Retina (tissue), 1 donor: ENCODE data around the gene CD209.
A peak's percentile ranks its signal among the peaks of the same experiment; 100 is the strongest.

Experiments
- DNase-seq: peaks from one replicate; pipeline ENCODE4 v3.0.0-alpha.2; 2016

Gene CD209

DNA sequence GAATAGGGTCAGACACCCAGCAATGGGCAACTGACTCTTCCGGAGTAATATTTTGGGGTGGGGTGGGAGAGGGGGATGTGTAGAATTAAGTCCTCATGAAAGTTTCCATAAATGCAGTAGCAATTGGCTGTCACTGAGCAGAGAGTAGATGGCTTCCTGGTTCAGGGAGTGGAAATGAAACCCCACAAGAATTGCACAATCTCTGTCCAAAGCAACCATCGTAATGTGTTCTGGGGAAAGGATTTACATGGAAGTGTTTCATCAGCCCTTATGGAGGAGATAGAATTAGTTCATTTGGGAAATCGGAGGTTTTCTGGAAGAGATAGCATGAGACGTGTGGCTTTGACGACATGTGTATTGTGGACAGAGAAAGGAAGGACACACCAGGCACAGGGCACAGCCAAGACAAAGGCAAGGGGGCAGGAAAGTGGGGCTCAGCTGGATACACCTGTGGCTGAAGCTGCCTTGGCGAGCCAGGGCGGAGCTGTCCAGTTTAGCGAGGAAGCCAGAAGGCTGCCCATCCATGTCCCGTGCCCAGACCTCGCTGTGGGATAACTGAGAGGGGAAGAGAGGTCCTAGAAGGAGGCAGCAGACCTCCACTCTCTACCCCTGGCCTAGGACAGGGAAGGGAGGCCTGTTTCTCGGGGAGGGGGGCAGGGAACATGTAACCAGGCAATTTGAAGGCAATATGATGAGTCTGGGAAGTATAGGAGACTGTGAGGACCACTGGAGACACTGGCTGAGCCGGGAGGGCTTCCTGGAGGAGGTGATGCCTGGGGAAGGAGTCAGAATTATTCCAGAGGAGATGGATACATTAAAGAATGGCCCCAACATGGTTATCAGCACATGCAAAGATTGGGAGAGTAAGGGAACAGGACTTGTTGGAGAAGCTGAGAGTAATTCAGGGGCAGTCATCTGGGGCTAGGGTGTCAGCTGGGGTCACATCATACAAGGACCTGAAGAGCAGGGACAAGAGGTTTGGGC, 12.8 kb downstream of the CD209 start:
- DNase-seq = no peak

GRCh38 chr19:7733376-7733775, 14.0 kb downstream of the CD209 start:
- DNase-seq = no peak

GRCh38 chr19:7732045-7732444, 15.3 kb downstream of the CD209 start, which contains the start of gene CLEC4G:
Gene CLEC4G, minus strand, starts transcription at chr19:7732110. Its CDS starts 8 bp downstream, at chr19:7732102.
- no peak for DNase-seq

- DNase-seq = no peak
Observed at GRCh38 chr19:7731615-7732014, 15.7 kb downstream of the CD209 start.

DNA sequence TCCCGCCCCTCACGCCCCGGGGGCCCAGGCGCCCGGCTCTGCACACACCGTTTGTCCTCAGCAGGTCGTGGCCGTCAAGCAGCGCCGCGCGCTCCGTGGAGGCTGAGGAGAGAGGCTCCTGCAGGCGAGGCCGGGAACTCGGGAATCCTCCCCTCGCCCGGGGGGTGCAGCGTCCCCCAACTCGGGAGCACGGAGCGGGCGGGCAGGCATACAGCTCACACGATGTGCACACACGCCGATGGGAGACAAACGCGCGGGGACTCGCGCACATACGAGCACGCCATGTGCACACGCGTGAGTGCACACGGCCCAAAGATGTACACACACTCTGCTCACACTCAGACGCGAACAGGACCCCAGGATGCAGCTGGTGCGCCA, 16.1 kb downstream of the CD209 start:
- DNase-seq = peak; percentile 50

GRCh38 chr19:7730286-7731217, 16.8 kb downstream of the CD209 start:
- DNase-seq = peak; percentile 26

GRCh38 chr19:7729831-7730285, 17.5 kb downstream of the CD209 start:
- no peak for DNase-seq

DNA sequence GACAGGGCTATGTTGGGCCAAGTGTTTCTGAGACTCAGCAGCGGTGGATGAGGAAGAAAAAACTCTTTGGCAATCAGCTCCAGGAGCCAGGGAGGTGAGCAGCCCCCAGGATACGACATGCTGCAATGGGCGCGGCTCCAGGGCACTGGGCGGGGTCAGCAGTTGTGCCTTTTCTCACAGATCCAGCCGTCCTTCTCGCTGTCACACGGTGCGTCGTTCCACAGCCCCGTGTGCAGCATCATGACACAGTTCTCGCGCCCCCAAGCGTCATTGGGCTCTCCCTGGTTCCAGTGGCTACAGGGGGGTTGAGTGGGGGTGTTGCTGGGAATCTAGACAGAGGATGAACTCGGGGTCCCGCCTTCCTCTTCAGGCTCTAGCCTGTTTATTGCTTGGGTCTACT, 18.1 kb downstream of the CD209 start:
- no peak for DNase-seq

- DNase-seq = no peak
Observed at GRCh38 chr19:7725791-7726190, 21.5 kb downstream of the CD209 start.

DNA sequence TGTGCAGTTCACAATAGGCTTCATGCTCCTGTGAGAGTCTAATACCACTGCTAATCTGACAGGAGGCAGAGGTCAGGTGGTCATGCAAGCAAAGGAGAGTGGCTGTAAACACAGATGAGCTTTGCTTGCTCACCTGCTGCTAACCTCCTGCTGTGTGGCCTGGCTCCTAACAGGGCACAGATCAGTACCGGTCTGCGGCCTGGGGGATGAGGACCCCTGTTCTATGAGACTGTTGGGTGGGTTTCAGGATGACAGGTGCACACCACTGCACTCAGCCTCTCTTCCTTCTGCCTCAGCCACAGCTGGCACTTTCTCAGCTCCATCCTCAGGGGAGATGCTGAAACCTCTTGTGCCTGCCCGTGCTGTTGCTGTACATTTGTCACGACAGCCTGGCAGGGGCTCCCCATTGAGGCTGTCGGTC, 25.1 kb downstream of the CD209 start:
- peak; percentile 78 for DNase-seq

DNA sequence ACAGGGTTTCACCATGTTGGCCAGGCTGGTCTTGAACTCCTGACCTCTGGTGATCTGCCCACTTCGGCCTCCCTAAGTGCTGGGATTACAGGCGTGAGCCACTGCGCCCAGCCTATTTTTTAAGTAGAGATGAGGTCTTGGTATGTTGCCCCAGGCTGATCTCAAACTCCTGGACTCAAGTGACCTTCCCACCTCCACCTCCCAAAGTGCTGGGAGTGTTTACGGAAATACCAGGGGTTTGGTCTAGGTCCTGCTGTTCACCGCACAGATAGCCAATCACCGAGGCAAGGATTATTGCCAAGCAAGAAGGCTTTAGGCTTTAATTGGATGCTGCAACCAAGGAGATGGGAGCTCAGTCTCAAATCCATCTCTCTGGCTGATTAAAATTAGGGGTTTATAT, 27.0 kb downstream of the CD209 start:
- no peak for DNase-seq

DNA sequence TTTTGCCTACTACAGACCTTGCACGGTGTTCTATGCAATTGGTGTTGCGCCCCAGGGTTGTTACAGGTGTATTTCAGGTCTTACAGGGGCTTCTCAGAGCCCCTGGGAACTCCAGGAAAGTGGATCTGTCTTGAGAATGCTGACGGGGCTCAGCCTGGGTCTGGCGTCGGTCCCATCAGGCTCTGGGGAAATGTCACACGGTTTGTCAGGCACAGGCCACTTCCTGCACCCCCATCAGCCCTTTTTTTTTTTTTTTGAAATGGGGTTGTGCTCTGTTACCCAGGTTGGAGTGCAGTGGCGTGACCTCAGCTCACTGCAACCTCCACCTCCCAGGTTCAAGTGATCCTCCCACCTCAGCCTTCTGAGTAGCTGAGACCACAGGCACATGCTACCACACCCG, 28.7 kb downstream of the CD209 start:
- DNase-seq = no peak

- no peak for DNase-seq
Observed at GRCh38 chr19:7716762-7717161, 30.6 kb downstream of the CD209 start.

- DNase-seq = no peak
Observed at GRCh38 chr19:7715671-7716070, 31.7 kb downstream of the CD209 start.

- no peak for DNase-seq
Observed at GRCh38 chr19:7710616-7711015, 36.7 kb downstream of the CD209 start.

GRCh38 chr19:7709932-7710460, 37.3 kb downstream of the CD209 start:
- no peak for DNase-seq

- no peak for DNase-seq
Observed at GRCh38 chr19:7706955-7707456, 40.3 kb downstream of the CD209 start.

- DNase-seq = no peak
Observed at GRCh38 chr19:7706188-7706954, 41.0 kb downstream of the CD209 start.

DNA sequence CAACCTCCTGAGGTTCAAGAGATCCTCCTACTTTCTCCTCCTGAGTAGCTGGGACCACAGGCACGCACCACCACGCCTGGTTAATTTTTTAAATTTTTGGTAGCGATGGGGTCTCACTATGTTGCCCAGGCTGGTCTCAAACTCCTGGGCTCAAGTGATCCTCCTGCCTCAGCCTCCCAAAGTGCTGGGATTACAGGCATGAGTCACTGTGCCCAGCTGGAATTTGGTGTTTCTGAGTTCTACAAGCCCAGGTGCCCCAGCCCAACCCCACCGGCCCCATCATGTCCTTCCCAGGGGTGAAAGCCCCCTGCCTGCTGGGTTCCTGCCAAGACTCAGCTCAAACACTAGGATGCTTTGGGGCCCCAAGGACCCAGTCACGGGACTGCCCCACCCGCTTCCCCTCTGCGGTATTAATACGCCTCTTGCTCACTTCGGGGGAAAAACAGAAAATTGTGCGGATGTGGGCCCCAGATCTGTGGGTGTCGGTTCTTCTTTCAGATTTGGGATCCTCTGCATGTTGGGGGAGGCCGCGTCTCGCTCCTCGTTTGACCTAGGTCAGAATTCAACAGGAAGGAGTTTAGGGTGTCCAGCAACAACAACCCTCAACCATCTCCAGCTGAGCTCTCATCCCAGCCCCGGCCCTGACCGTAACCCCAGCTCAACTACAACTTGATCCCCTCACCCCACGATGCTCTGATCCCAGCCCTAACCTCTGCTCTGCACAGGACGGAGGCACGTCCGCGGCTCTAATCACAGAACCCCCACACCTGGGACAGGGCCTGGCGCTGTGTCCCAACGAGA, 41.7 kb downstream of the CD209 start:
- DNase-seq = no peak

DNA sequence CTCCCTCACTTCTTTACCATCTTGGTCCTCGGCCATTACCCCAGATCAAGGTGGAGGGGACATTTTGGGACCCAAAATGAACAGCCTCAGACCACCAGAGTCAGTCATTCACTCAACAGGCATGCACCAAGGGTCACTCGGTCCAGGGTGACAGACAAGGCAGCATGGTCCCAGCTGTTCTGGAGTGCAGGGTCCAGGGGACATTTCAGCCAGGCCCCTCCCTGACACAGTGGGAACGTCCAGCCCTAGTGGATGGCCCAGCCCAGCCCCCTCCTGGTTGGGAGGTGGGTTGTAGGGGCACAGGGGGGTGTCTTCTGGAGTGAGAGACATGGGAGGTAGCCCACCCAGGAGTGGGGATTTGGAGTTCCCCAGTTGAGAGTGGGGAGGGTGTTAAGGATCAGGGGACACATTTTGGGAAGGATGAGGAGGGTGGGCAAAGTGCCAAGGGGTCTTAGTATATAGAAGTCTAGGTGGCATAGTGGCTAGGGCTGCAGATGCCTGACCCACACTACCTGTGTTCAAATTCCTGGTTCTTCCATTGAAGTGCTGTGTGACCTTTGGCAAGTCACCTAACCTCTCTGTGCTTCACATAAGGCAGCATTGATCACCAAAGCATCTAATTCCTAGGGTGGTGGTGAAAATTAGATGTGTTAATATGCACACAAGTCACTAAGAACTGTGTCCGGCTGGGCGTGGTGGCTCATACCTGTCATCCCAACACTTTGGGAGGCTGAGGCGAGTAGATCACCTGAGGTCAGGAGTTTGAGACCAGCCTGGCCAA, 42.9 kb downstream of the CD209 start:
- no peak for DNase-seq
